HG03135 (cell line): ENCODE measurements around the gene SGCG.
A peak's percentile ranks its signal among the peaks of the same experiment; 100 is the strongest.
"Not testable (repeated sequence)": the region's sequence is repeated elsewhere in the genome, so short reads cannot be mapped to it uniquely, and the experiment has no call there.

Experiments
- ATAC-seq: cut with Tn5 transposase; IDR thresholded peaks from one replicate; pipeline ENCODE4 v1.9.1; 2021; ENCODE audit warnings: mild to moderate bottlenecking, moderate library complexity; ENCODE audit not compliant: unreplicated experiment

SGCG gene

DNA sequence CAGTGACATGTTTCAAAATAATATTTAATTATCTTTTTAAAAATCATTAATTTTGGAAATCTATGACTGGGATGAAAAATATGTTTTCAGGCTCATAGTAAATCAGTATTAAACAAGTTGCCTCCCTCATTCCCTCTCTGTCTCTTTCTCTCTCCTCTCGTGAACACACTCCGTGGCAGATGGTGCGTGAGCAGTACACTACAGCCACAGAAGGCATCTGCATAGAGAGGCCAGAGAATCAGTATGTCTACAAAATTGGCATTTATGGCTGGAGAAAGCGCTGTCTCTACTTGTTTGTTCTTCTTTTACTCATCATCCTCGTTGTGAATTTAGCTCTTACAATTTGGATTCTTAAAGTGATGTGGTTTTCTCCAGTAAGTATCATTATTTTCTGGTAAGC, 22.7 kb downstream of the SGCG start:
- ATAC-seq, result no peak

- no peak for ATAC-seq
Measured at GRCh38 chr13:23205807-23206206, 25.0 kb downstream of the SGCG start.

DNA sequence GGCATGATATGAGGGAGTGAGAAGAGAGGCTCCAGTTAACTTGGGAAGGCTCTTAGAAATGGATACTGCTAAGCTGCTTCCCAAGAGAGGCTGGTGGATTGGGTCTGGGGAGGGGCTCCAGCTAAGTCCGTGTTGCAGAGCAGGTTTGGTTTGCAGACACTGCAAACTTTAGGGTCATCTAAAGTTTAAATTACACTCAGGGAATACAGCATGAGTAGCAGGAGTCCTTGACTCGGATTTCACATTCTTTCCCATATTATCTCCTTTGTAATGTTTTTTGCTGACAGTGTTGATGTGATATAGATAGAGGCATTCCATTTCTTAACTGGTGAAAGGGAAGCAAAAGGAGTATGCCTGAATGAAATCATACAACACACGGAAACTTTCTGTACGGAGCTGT, 31.9 kb downstream of the SGCG start:
- no peak for ATAC-seq

GRCh38 chr13:23231241-23231640, 50.5 kb downstream of the SGCG start:
- no peak for ATAC-seq

GRCh38 chr13:23235994-23236393, 55.2 kb downstream of the SGCG start:
- ATAC-seq, result no peak

- no peak for ATAC-seq
Measured at GRCh38 chr13:23243066-23243465, 62.3 kb downstream of the SGCG start.

DNA sequence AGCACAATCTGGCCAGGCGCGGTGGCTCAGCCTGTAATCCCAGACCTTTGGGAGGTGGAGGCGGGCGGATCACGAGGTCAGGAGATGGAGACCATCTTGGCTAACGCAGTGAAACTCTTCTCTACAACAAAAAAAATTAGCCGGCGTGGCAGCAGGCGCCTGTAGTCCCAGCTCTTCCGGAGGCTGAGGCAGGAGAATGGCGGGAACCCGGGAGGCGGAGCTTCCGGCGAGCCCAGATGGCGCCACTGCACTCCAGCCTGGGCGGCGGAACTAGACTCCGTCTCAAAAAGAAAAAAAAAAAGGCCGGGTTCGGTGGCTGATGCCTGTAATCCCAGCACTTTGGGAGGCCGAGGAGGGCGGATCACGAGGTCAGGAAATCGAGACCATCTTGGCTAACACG, 67.6 kb downstream of the SGCG start:
- ATAC-seq, result not testable (repeated sequence)

DNA sequence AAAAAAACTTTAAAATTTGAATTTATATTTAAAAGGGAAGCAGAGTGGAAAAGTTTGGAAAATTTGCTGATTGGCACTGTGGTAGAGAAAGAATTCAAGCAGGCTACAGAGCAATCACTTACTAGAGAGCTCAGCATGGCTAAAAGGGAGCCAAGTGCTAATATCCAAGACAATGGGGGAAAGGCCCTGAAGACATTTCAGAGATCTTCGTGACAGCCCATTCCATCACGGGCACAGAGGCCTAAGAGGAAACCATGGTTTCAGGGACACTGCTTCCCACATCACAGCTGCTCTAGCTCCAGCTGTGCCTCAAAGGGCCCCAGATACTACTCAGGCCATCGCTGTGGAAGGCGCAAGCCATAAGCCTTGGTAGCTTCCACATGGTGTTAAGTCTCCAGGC, 73.7 kb downstream of the SGCG start:
- no peak for ATAC-seq

- ATAC-seq, result no peak
Measured at GRCh38 chr13:23267571-23267970, 86.8 kb downstream of the SGCG start.

DNA sequence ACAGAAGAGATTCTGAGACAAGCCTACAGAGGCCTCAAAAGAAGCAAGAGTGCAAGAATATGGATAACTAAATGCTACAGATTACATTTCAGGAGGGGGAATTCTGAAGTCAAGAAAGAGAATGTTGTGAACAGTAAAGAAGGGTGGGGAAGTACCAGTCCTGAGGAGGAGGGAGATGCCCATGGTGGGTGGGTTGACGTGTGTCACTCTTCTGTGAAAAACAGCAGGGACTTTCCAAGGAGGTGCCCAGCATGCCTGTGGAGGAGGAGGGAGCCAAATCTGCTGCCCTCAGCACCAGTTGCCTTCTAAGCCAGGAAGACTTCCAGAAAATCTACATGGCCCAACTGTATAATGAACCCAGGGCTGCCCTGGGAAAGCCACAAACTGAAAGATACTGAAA, 87.7 kb downstream of the SGCG start:
- ATAC-seq, result no peak

DNA sequence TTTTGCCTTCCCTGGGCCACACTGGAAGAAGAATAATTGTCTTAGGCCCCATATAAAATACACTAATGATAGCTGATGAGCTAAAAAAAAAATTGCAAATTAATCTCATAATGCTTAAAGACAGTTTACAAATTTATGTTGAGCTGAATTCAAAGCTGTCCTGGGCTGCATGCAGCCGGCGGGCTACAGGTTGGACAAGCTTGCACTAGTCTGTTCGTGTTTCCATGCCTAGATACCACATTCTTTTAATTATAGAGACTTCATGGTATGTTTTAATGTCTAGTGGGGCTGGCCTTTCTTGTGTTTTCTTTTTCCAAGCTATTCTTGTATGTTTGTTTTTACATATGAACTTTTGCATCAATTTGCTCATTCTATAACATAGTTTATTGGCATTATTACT, 90.6 kb downstream of the SGCG start:
- no peak for ATAC-seq

DNA sequence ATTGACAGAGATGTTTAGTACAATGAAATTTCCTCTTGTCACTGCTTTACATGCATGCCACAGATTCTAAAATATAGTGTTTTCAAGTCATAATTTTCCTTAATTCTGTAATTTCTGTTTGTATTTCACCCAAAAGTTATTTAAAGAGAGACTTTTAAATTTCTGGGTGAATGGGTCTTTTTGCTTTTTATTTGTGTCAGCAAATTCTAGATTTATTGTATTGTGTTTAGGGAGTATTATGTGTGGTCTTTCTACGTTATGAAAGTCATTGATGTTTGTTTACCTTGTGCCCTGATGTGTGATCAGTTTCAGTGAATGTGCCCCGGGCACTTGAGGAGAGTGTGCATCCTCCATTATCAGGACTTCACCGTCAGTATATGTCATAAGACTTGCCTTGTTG, 92.7 kb downstream of the SGCG start:
- no peak for ATAC-seq

GRCh38 chr13:23279321-23279720, 98.5 kb downstream of the SGCG start:
- ATAC-seq, result no peak

DNA sequence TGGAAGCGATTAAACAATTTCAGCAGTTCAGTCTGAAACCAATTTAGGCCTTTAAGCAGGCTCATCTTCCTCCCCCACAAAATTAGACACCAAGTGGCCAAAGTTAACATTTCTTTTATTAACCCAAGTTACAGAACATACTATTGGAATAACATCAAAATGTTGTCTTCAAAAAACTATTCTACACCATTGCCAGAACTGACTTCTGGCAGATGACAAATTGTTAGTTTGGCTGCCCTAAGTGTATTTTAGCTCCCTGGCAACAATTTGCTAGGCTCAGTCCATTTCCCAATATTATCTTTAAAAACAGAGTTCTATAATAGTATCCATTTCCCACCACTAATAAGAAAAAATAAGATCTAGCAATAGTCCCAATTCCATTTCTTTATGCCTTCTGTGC, 107.8 kb downstream of the SGCG start:
- no peak for ATAC-seq

GRCh38 chr13:23288995-23289394, 108.2 kb downstream of the SGCG start:
- ATAC-seq, result no peak

GRCh38 chr13:23289917-23290357, 109.2 kb downstream of the SGCG start:
- no peak for ATAC-seq

DNA sequence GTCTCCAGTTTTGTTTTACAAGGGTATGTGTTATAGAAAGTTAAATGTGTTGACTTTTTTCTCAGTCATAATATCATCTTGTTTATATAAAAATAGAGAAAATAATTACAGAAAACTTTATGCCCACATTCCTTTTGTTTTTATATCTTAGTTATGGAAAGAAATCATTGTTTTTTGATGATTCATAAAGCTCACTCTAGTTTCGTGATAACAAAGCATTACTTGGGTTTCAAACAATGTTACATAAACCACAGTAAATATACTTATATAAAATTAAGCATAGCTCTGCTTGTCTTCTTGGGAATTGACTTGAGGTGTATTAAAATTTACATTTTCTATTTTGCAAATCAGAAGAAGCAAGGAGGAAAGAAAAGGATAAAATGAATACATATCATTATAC, 111.8 kb downstream of the SGCG start:
- no peak for ATAC-seq

DNA sequence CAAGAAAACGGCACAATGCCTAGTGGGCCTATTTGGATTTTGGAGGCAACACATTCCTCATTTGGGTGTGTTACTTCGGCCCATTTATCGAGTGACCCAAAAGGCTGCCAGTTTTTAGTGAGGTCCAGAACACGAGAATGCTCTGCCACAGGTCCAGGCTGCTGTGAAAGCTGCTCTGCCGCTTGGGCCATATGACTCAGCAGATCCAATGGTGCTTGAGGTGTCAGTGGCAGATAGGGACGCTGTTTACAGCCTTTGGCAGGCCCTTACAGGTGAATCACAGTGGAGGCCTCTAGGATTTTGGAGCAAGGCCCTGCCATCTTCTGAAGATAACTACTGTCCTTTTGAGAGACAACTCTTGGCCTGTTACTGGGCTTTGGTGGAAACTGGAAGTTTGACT, 134.1 kb downstream of the SGCG start:
- ATAC-seq, result not testable (repeated sequence)

DNA sequence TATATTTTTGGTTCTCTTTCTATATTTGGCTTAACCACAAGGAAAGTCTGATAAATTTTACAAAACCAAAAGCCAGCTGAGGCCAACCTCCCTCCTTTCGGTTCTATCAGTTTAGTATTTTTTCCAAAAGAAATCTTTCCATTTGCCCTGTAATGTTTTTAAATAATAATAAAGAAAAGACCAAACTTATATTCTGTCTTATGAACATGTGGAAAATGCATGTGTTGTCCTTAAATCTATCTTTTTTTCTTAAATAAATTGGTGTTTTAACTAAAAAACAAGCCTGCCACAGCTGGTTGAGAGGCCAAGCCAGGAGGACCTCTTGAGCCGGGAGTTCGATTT, 139.1 kb downstream of the SGCG start:
- ATAC-seq, result no peak

- ATAC-seq, result peak; percentile 25
Measured at GRCh38 chr13:23320926-23321534, 140.3 kb downstream of the SGCG start.

GRCh38 chr13:23321535-23322241, 140.9 kb downstream of the SGCG start:
- ATAC-seq, result peak; percentile 85

GRCh38 chr13:23322353-23323336, 141.9 kb downstream of the SGCG start:
- no peak for ATAC-seq
